ENCODE measurements around the gene GRM4.

GRM4 gene

DNA sequence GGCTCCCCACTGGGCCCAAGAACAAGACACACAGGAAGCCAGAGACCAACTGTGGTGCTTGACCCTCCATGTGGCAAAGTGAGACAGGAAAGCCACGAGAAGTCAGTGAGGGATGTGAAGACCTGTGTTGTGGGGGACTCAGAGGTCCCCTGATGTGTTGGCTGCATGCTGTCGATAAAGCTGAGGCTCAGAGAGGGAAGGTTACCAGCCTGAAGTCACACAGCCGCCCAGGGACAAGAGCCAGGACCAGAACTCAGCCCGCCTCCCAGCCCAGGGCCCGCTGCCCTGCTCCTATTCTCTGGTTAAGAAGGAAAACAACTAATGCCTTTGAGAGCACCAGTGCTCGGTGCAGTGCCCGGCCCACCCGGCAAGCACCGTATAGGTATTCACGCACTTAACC is 63.5 kb downstream of the GRM4 start:
- no peak for DNase-seq

DNA sequence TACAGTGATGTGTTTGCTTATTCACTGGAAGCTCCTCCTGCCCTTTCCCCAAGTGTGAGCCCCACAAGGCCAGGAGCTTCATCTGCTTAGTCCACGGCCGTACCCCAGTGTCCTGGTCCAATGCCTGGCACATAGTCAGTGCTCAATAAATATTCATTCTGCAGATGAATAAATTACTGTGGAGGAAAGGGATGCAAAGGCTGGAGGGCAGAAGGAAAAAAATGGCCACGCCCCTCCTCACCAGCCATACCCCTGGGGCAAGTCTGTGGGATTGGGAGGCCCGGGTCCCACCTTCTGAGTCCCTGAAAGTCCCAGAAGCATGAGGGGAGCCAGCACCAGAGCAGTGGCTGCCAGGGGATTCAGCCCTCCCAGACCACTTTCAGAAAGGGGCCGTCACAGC is 65.5 kb downstream of the GRM4 start:
- no peak for DNase-seq

DNA sequence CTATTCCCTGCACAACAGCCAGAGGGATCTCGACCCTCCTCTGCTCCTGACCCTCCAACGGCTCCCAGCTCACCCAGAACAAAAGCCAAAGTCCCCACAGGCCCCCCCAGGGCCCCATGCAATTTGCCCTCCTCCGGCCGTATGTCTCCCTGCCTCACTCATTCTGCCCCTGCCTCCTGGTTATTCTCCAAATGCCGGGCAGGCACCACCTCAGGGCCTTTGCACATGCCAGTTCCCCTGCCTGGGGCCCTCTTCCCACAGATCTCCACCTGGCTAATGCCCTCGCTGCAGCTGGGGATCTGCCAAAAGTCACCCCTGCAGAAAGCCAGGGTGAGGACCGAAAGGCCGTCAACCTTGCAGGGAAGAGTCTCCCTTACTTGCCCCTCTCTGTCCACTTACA is 66.0 kb downstream of the GRM4 start:
- DNase-seq = no peak

DNA sequence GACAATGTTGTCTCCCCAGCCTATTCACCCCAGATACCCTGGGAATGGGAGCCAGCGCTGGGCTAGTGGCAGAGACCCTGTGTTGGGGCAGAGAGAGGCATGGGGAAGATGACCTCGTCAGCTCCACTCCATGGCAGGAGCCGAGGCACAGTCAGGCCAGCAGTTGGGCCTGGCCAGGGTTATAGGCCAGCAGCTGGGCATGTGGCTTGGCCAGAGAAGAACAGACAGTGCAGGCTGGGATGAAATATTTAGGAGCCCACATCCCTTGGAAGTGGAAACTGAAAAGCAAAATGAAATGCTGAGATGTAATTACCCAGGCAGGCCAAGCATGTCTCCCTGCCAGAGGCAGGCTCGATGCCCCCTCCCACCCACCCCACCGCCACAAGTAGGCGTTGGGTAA is 70.0 kb downstream of the GRM4 start:
- no peak for DNase-seq

DNA sequence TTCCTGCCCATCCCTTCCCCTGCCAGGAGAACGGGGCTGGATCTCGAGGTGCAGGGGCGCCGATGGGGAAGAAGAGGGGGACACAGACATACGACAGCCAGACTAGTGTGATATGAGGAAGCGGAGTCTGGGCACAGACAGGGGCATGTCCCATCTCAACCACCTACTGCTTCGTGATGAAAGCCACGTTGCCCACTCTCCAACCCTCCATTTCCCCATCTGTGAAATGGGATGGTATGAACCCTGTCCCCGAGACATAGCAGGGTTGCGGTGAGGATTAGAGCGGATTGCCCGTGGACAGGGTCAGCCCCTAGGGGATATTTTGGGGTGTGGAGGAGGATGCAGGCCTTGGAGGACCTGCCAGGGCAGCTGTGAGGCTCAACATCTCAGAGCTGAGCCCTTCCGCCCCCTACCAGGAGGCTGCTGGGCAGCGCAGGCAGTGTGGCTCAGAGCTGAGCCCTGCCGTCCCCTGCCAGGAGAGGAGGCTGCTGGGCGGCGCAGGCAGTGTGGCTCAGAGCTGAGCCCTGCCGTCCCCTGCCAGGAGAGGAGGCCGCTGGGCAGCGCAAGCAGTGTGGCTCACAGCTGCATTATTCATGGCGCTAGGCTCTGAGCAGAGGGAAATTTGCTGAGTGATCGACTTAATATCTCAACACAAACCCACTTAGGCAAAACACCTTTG is 71.7 kb downstream of the GRM4 start:
- DNase-seq = no peak

DNA sequence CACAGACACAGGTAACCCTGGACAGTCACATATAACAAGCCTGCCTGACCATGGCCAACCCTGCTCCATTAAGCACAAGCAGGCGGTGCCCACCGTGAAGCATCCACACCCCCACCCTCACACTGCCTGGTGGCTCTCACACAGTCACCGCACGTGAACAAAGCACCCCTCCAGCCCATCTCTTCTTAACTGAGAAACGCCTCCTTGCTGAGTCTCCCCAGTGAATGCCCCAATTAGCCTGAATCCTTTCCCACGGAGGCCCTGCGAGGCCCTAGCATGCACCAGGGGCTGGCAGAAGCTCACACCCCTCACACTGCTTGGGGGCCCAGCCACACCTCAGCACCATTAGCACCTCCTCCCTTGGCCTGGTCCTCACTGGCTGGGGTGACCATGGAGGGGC is 72.3 kb downstream of the GRM4 start:
- DNase-seq = no peak

DNA sequence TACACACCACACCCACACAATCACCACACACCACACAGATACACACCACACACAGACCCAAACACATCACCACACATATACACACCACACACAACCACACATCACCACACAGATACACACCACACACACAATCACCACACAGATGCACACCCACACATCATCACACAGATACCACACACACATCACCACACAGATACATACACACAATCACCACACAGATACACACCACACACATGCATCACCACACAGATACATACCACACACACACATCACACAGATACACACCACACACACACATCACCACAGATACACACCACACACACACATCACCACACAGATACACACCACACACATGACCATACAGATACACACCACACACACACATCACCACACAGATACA is 73.2 kb downstream of the GRM4 start:
- no peak for DNase-seq

DNA sequence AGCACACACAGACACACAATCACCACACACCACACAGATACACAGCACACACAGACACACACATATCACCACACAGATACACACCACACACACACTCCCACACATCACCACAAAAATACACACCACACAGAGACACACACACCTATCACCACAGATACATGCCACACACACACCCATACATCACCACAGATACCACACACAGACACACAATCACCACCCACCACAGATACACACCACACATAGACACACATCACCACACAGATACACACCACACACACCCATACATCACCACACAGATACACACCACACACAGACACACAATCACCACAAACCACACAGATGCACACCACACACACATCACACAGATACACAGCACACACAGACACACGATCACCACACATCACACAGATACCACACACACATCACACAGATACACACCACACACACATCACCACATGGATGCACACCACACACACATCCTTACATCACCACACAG is 74.0 kb downstream of the GRM4 start:
- DNase-seq = no peak

DNA sequence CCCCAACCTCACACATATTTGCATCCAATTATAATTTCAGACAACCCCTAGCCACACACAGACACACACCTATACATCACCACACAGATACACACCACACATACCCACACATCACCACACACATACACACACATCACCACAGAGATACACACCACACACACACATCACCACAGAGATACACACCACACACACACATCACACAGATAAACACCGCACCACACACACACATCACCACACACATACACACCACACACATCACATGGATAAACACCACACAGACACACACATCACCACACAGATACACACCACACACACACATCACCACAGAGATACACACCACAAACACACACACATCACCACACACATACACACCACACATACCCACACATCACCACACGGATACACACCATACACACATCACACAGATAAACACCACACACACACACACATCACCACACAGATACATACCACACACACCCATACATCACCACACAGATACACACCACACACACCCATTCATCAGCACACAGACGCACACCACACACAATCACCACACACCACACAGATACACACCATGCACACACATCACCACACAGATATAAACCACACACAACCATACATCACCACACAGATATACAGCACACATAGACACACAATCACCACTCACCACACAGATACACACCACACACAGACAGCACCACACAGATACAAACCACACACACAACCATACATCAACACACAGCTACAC is 74.6 kb downstream of the GRM4 start:
- no peak for DNase-seq

DNA sequence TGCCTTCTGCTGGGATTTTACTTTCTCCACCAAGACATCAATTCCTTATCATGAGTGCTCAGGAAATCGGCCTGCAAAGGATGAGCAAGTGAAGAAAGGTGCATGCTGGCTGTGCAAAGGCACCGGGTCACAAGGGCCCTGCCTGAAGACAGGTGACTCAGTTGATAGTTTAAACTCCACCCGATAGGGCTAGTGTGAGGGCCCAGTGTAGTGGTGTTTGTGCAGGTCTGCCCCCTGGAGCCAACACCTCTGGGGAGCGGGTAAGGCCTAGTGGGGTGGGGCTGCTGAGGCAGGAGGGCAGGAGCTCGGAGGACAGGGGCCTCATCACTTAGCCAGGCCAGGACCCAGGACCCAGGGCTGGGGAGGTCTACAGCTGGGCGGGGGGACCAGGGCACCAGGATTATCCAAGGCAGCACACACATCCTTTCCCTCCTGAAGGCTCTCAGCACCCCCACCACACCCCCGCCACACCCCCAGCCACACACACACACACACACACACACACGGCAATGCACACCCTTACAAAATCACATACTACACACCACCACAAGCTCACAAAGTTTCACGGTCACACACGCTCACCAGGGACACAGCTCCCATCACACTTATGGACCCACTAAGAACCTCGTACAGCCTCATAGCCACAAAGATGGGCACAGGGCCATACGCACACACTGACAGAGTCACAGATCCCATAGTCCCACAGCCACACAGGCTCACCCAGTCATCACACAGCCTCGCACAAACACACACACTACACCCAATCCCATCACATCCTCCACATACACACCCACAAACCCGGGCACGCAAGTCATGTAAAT is 75.4 kb downstream of the GRM4 start:
- no peak for DNase-seq

DNA sequence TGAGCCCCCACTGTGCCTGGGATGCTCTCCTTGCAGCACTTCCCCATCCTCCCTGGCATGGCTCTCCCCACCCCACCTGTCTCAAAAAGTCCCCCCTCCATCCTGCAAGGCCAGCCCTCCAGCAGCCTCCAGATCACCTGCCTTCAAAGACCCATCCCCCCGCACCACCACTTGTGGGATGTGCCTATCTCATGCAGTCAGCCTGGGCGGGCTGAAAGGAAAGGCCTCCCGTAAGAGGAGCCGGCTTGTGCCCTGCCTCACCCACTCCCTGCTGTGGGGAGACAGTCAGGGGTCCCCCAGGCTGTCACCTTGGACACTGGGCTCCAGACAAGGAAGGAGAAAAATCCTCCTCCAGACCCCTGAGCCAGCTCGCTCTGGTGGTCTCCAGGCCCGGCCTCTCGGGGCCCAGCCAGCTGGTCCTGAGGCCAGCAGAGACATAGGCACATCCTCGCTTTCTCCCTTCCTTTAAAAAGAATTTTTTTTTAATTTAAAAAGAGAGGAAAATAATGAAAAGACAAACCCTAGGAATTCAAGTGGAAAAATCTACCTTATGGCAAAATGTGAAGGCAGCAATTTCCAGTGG is 77.3 kb downstream of the GRM4 start:
- no peak for DNase-seq

DNA sequence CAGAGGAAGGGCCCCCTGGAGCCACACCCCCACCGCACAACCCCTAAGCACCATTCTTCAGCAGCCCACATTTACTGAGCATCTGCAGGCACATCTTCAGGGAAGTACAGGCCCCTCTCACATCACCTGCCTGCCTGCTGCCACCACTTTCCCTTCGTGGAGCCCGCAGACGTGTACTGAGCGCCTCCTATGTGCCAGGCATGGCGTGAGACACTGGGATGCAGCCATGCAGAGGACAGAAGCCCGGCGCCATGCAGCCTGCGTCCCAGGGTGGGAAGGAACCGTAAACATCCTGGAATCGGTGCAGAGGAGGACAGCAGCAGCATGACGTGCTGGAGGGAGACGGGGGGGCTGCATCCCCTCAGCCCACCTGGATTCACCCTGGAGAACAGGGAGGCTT is 78.1 kb downstream of the GRM4 start:
- DNase-seq = no peak

DNA sequence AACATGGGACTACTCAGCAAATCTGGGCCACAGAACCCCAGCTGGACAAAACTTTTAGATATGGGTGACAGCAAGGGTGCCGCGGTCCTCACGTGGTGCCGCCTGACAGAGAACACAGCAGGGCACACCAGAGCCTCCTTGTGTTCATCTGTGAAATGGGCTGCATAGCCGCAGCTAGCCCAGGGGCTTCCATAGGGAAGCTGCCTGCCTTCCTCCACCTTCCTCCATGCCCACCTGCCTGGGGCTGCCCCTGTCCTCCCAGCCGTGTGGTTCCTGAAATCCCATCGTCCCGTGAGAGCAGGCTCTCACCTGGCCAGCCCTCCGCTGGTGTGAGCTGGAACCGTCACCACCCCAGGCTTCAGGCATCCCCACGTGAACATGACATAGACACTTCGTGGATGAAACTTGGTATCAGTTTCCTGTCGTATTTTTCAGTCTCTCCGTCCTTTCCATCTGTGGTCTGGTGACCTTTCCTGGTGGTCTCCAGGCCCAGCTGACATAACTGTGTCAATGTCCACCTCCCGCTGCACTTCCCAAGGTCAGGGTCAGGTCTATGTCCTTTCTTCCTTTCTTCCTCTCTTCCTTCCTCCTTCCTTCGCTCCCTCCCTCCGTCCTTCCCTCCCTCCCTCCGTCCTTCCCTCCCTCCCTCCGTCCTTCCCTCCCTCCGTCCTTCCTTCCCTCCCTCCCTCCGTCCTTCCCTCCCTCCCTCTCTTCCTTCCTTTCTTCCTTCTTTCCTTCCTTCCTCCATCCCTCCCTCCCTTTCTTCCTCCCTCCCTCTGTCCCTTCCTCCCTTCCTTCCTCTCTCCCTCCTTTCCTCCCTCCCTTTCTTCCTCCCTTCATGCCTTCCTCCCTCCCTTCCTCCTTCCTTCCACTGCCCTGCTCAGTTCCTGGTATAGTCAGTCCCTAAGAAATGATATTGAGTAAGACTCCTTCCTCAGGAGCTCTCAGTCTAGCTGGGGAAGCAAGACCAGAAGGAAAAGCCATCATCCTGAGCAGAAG is 78.8 kb downstream of the GRM4 start:
- DNase-seq = no peak

DNA sequence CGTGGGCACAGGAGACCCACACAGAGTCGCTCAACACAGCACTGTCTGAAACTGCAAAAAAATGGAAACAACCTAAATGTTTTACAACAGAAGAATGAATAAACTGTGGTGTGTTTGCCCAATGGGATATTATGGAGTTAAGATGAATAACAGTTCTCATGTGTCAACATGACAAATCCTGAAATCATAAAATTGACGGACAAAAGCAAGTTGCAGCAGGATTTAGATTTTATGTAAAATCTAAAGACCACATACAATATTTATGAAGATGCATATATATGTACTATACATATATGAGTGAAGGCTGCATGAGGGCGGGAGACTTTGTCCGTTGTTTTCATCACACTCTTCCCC is 79.7 kb downstream of the GRM4 start:
- DNase-seq = no peak

DNA sequence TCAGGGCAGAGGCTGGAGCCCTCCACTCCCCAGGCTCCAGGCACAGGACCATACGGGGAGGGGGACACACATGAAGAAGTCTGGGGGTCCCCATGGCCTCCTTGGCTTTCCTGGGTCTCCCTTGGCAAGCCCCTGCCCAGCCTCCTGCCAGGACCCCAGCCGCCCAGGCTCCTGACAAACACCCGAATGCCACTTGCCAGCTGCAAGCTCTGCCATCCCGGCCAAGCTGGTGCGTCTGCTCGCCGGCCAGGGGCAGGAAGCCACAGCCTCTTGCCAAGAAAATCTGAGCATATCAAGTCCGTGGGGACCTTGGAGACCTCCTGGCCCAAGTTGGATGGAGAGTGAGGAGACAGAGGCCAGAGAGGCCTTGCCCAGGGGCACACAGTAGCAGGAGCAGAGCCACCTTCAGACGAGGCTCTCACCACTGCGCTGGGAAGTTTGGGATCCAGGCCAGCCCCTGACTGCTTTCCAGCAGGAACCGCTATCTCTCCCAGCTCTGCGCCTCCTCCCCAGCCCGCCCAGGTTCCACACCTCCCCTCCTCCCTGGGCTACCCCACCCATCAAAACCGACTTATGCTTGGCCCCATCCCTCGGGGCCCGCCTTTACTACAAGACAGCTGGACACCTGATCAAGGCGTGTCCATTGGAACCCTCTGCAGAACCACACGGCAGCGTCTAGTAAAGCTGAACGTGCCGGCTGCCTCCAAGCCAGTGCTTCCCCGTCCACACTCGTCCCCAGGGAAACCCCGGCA is 80.2 kb downstream of the GRM4 start:
- DNase-seq = no peak

DNA sequence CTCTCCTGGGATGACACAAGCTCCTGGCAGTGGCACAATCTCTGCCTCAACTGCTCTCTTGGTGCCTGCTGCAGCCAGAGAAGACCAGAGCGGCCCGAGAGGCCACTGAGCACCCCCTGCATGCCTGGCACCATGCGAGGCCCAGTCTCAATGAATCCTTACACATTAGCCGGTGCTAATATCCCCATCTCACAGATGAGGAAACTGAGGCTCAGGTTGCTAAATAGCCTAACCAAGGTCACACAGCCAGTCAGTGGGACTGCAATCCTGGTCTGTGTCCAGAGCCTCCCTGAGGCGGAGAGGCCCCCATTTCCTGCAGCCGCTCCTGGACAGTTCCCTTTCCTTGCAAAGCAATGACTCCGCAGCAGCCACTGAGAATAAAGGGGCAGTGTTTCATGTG is 81.2 kb downstream of the GRM4 start:
- no peak for DNase-seq

DNA sequence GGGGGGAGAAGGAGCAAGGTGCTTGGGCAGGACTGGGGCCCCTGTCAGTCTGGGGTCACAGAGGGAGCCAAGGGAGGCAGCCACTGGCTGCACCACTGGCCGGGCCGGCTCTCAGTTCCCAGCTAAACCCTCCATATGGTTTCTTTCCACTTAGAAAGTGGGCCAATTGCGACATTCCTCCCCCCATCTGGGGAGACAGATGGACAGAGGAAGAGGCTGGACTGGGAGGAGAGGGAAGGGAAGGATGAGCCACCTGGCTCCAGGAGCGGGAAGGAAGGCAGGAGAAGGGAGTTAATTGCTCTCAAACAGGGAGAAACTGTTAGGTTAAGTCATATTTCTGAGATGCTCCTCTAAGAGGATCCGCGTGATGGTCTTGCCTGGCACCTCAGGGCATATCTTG is 82.2 kb downstream of the GRM4 start:
- DNase-seq = no peak

DNA sequence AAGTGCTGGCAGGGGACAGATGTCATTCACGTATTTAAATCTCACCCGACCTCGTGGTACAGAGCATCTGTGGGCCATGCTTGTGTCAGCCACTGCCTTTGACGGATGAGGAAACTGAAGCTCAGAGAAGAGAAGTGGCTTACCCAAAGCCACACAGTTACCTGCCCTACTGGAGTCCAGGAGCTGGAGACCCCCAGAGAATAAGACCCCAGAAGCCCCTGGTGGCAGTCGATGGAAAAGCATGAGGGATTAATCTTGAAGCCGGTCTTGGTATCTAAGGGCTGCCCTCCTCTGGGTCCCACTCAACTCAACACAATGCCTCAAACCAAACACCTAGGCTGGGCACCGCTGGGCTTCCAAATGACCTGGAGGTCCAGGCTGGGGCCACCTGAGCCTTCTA is 83.1 kb downstream of the GRM4 start:
- no peak for DNase-seq

DNA sequence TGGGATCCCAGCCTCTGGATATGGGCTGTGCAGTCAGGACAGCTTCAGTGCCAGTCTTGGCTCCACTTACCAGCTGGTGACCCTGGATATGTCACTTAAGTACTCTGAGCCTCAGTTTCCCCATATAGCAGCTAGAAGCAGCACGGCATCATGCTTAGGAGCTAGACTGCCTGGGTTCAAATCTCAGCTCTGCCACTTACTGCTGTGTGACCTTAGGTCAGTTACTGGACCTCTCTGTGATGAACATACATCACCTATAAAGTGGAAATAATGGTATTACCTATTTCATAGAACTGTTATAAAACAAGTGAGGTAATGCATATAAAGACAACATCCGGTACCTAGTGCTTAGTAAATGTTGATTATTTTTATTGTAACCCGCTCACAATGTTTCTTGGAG is 83.7 kb downstream of the GRM4 start:
- DNase-seq = no peak

DNA sequence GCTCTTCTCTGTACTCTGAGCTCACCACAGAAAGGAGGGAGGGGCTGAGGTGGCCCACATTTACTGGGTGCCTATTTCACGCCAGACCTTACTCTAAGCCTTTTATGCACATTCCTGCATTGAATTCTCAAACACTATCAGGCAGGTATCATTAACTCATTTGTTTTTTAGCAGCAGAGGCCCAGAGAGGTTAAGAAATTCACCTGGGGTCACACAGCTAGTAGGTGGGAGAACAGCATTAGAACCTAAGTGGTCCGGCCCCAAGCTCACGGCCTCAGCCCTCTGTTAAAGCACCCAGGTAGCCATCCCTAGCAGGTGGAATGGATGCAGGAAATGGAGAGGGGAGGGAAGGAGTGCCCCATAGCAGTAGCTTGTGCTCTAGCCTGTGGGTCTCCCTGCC is 84.5 kb downstream of the GRM4 start:
- DNase-seq = no peak

DNA sequence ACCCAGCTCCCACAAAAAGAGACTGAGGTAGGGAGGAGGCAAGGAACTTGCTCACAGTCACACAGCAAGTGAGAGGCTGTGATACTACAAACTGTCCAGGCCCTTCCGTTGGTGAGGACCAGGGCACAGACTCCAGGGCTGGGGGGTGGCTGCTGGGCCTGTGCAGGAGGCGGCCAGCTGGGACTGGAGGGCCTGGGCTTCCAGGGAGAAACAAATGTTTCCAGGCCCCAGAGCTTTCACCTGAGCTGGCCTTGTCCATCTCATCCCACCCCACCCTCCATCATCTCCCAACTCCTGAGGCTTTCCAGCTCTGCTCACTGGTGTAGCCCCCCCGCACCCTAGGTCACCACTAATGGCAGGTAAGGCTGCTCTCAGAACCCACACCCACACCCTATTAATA is 86.0 kb downstream of the GRM4 start:
- no peak for DNase-seq
